Astrocyte of the cerebellum (primary cell): ENCODE data around the gene VKORC1.
A peak's percentile ranks its signal among the peaks of the same experiment; 100 is the strongest.

ENCODE experiments used
- DNase-seq: peaks from one replicate; pipeline ENCODE4 v3.0.0-alpha.2; 2011; ENCODE audit warnings: low read depth
- H3K4me3 ChIP-seq: 2 replicates; pipeline ENCODE4 v1.5.1; 2011; ENCODE audit warnings: mild to moderate bottlenecking, low read depth, low read length, moderate library complexity
- CTCF ChIP-seq: IDR thresholded peaks from 2 replicates; pipeline ENCODE4 v1.5.1; 2012; ENCODE audit warnings: low read length, low read depth, moderate library complexity, mild to moderate bottlenecking; ENCODE audit errors: missing control alignments
- in situ Hi-C: cut with HindIII; loops from 2 replicates; pipeline ENCODE4 v1.10.0; 2017; ENCODE audit warnings: low sequenced_read_pairs

The VKORC1 gene

GRCh38 chr16:31117384-31118222 lies 23.0 kb upstream of the VKORC1 start, which contains the start of gene KAT8:
TSS of gene KAT8 (plus strand) at chr16:31117664. CDS start at chr16:31117682, 18 bp downstream.
- TF ChIP-seq CTCF: no peak
- in situ Hi-C loops: no loop called here
- peak; percentile 97 for DNase-seq
- H3K4me3 ChIP-seq: peak within 1 kb of the TSS; percentile 58

DNA sequence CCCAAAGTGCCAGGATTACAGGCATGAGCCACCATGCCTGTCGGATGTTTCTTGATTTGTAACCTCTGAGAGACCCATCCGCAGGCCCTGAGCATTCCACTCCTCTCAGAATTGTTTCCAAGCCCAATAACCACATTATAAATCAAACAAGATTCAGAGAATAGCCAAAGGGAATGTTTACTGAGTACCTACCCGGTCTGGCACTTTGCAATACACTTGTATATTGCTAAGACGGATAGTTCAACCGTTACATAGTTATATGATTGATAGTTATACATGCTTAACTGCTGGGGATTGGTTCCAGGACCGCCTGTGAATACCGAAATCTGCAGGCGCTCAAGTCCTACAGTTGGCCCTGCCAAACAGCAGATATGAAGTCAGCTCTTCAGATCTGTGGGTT lies 19.9 kb upstream of the VKORC1 start:
- no peak for DNase-seq
- TF ChIP-seq CTCF: no peak
- in situ Hi-C loops: no loop called here
- H3K4me3 ChIP-seq: no peak overlapping the region

GRCh38 chr16:31113121-31114120 lies 18.8 kb upstream of the VKORC1 start:
- no peak overlapping the region for H3K4me3 ChIP-seq
- no peak for DNase-seq
- in situ Hi-C loops: no loop called here
- no peak for TF ChIP-seq CTCF

- in situ Hi-C loops: no loop called here
Measured at GRCh38 chr16:31112711-31113110, 18.1 kb upstream of the VKORC1 start.

GRCh38 chr16:31111881-31112466 lies 17.4 kb upstream of the VKORC1 start:
- no peak for DNase-seq
- no peak for TF ChIP-seq CTCF
- in situ Hi-C loops: no loop called here
- no peak overlapping the region for H3K4me3 ChIP-seq

More at GRCh38 chr16:31112711-31113110, 18.1 kb upstream of the VKORC1 start:
- no peak overlapping the region for H3K4me3 ChIP-seq
- no peak for TF ChIP-seq CTCF
- no peak for DNase-seq
